ENCODE measurements around the gene CARS2.
"Not testable (repeated sequence)": the region's sequence is repeated elsewhere in the genome, so short reads cannot be mapped to it uniquely, and the experiment has no call there.

The CARS2 gene

DNA sequence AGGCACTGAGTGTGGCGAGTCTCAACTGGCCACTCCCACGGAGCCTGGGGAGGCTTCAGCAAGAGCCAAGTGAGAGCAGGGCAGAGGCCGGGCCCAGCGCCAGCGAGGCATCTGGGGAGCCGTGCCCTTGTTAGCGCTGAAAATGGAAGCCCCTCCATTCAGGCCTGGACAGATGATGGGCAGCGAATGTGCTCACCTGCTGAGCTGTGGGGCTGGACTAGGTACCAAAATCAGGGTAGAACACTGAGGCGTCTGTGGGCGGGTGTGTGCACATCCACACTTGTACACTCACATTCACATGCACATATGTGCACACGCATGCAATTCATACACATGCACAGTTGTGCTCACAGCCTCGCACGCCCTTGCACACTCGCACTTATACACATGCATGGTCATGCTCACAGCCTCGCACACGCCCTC is 69.9 kb downstream of the CARS2 start:
- DNase-seq: no peak

GRCh38 chr13:110635405-110636002 is 70.4 kb downstream of the CARS2 start:
- DNase-seq: no peak

DNA sequence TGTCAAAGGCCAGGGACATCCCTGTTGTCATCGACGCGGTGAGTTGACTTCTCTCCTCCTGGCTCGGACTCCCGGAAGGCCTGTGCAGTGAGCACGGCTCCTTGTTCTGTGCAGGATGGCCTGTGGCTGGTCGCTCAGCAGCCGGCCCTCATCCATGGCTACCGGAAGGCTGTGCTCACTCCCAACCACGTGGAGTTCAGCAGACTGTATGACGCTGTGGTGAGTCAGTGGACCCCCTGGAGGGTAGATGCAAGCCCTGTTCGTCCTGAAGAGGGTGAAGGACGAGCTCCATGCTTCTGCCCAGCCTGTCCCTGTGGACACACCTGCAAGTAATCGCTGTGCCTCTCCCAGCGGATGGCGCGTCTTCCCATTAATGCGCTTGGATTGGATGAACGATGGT is 71.4 kb downstream of the CARS2 start:
- DNase-seq: no peak

DNA sequence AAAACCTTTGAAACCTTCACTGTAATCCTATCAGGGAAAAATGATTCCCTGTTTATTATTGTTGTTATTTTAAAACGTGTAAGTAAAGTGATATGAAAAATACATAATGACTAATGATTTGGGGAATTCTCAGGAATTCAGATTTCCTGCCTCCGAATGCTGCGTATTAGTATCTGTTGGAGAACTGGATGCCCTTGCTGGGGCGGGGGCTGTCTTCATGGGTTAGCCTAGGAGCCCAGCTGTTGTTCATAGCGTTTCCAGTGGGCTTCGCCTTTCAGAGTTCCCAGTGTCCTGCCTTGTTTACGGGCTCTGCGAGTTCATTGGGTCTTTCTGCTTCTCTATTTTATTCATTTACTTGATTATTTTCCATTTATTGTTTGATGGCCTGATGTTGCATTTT is 72.1 kb downstream of the CARS2 start:
- DNase-seq: no peak

GRCh38 chr13:110632255-110632654 is 73.7 kb downstream of the CARS2 start:
- DNase-seq: not testable (repeated sequence)

- no peak for DNase-seq
These were observed 75.3 kb downstream of the CARS2 start for GRCh38 chr13:110630566-110631119.

GRCh38 chr13:110629735-110630134 is 76.2 kb downstream of the CARS2 start:
- no peak for DNase-seq

GRCh38 chr13:110628952-110629701 is 76.8 kb downstream of the CARS2 start:
- no peak for DNase-seq

DNA sequence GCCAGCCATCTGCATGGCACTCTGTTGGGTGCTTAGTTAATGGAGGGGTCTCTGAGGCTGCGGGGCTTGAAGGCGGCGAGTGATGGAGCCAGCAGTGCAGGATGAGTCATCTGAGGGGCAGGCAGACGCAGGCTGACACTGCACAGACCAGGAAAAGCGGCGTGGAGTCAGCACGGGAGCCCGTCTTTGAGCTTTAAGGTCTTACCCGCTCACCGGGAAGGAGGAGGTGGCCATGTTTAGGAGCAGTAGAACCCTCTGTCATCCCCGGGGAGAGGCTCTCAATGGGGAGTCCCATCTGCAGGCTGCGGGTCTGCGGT is 77.5 kb downstream of the CARS2 start:
- no peak for DNase-seq

- no peak for DNase-seq
These were observed 78.0 kb downstream of the CARS2 start for GRCh38 chr13:110627761-110628476.

- no peak for DNase-seq
These were observed 78.6 kb downstream of the CARS2 start for GRCh38 chr13:110627351-110627750.

GRCh38 chr13:110626521-110626920 is 79.4 kb downstream of the CARS2 start:
- DNase-seq: no peak

GRCh38 chr13:110625771-110626321 is 80.1 kb downstream of the CARS2 start:
- no peak for DNase-seq

DNA sequence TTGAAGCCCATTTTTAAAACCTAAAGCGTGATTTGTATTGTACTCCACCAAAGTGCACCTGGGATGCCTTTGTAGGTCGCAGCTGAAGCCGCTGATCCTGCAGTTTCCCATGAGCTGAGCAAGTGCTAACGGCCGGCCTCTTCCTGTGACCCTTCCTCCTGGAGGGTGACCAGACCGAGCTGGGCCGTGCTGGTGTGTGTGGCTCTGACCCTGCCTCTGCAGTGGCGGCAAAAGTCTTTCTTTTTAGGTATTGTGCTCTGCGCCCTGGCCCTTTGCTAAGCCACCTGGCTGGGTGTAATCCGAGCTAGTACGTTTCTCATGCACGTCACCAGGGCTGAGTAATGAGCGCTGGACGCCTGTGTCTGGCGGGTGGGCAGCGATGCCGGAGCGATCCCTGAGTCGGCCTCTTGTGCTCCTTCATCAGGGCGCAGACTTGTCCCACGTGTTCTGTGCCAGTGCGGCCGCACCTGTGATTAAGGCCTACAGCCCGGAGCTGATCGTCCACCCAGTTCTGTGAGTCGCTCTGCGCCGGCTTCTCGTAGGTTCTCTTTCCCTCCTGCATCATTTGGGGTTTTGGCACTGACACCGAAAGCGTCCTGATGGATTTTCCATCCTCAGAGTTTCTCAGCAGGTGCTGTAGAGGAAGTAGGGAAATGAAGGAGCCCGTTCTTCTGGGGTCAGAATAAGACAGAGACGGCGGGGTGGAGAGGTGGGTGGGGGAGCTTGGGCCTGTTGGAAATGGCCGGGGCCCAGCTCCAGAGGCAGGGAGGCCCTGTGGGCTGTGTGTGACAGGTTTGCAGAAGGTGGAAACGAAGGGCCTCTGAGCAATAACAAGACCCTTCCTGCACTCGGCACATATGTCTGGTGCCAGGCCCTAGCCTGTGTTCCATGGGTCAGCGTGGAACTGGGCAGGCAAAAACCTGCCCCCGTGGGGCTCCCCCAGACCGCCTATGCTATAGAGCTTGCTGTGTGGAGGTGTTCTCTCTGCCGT is 80.9 kb downstream of the CARS2 start:
- no peak for DNase-seq

GRCh38 chr13:110620596-110620995 is 85.3 kb downstream of the CARS2 start:
- DNase-seq: no peak

DNA sequence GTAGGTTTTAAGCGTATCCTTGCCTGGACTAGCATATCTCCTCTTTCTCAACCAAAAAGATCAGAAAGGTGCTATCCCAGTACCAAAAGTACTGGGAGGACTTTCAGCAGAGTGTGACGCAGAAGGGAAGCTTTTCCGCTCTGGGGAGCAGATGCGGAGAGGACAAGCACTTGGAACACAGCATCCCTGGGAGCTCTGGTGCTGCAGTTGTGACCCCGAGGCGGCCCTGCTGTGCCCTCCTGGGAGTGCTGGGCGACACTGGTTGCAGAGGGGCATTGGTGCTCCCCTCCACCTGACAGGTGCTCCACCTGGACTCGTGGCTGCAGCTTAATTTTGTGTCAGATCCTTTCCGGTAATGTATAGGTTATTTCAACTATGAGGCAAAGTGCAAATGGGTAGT is 87.1 kb downstream of the CARS2 start:
- no peak for DNase-seq

GRCh38 chr13:110618167-110618566 is 87.7 kb downstream of the CARS2 start:
- no peak for DNase-seq

GRCh38 chr13:110617321-110618072 is 88.4 kb downstream of the CARS2 start:
- DNase-seq: no peak

DNA sequence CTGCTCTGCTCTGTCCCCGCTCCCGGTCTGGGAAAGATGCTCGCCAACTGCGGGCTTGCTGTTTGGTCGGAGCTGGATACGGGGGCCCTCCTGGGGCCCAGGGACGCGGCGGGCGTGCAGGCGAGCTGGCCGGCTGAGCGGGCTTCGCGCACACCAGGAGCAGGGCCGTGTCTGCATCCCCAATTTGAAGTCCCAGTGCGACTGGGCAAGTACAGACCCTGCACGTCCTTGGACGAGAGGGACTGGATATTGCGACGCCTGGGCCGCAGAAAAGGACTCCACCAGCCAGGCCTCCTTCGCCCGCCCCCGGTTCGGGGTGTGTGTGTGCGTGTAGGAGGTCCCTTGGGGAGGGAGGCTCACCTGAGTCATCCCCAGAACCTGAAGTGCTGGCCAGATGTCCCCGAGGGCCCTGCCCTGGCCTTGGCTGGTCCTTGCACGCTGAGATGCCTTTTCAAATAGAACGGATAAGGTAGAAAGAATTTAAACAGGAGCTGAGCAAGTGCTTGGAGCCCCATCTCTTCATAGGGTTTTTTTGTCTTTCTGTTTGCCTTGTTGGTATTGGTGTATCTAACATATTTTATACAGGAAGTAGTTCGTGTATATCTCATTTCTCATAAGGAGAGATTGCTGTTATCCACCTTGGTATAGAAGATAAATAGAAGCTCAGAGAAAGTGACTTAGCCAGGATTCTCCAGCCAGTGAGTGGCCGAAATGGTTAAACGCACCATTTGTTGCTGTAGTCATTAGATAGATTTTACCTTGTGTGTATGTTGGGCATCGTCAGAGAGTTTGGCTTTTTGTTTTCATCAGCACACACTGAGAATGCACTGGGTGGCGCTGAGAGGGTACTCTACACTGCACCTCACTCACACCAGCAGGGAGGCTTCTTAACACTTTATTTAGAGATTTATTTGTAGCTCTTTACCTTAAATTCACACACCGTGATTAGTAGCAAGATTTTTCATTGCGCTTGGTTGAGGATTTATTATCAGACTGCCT is 89.5 kb downstream of the CARS2 start:
- DNase-seq: no peak

All from NCI-H2171 (cell line).